NCI-H345 (cell line): ENCODE measurements around the gene FOXF1.
A peak's percentile ranks its signal among the peaks of the same experiment; 100 is the strongest.

ENCODE experiments used
- DNase-seq: peaks from one replicate; lab custom pipeline; 2025; lab: John Stamatoyannopoulos, UW

The FOXF1 gene

DNA sequence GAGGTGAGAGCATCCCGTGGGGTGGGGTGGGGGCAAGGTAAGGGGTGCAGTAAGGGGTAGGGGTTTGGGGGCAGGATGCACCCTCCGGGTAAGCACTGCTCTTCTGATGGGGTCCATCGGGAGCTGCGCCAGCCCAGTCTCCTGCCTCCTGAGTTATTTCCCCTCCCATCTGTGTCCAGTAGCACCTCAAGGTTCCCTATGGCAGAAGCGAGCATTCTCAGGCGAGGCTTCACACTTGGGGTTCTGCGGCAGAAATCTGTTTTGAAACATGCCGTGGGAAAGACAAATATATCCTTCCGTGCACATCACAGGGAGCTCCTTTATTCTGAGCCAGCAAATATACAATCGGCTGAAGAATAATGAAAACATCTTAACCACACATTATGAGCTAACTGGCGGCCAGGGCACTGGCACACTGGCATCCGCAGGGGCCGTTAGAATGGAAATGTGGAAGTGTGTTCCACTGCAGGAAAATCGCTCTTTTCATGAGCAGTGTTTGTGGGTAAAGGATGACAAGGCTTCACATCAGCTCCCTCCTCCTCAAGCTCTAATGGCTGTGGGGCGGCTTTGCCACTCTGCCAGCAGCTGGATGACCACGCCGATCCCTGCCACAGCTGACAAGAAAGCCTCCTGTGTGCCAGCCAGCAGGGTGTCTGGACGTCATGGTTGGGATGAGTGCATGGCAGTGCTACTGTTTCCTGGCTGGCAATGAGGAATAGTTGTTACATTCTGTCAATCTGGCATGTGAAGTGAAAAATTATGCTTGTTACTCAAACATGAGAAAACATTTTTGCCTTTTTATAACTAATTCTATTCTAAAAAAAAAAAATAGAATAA, 24.7 kb downstream of the FOXF1 start:
- no peak for DNase-seq

DNA sequence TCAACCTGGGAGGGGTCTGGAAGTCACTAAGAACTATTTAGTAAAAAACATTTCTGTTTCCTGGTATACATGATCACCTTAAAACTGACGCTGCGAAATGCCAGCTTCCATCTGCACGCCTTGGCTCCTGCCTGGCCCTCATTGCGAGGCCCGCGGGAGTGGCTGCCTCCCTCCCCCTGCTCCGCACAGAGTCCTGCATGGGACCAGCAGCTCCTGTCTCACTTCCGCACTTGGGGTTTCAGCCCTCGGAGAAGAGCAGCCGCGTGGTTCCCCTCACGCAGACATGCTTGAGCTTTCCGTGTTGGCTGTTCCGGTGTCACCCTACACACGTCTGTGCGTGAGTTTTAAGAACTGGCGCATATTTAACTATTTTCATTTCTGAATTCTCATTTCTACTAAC, 26.3 kb downstream of the FOXF1 start:
- DNase-seq, result no peak

DNA sequence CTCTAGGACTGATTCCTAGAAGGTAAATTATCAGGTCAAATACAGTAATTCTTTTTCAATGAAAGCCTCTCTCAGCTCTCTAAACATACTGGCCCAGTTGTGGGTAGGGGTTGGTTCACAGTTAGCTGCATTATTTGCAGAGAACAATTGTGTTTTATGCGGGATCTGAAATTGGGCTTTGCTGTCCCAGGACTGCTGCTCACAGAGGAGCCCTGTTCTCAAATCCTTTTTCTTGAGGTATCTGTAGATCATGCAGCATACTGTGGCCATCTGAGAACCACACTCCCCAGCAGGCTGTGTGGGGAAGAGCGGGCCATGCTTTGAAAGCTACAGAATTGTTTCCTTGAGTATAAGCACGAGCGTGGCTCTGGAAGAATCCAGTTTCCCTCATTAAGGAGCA, 27.2 kb downstream of the FOXF1 start:
- no peak for DNase-seq

DNA sequence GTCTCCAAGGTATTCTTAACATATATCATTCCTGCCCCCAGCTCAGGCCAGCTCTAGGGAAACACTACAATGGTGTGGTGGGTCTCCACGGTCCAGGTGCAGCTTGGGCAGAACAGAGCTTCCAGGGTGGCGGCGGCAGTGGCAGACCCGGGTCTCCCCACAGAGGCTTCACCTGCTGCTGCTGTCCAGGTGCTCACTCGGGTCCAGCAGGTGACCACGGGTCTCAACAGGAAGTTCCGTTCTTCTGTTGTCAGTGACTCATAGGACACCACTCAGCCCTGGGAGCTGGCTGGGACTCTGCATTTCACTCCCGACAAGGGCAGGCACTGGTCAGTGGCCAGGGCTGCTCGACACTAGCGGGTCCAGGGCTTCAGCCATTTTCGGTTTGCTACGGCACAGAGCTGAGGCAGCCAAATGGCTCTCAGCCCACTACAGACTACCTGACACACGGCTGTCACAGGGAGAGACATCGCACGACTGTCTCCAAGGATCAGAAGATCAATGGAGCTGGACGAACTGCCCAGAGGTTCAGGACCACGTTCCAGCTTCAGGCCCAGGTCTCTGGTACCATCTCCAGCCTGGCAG, 28.0 kb downstream of the FOXF1 start:
- no peak for DNase-seq

DNA sequence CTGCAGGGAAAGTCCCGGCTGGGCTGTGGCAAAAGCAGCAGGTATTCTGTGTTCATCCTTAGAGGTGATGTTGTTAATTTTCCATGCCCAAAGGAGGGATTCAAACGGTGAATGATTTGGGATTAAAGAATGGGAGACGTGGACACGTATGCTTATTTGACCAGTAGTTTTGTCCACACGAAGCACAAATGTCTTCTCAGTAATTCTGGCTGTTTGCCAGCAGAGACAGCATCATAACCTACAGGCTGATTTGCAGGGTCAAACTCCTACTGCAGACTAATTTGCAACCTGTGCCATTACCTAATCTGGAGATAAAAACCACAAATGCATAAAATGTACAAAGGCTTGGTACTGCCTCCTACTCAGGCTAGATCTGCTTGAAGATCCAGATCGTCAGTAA, 30.6 kb downstream of the FOXF1 start:
- no peak for DNase-seq

DNA sequence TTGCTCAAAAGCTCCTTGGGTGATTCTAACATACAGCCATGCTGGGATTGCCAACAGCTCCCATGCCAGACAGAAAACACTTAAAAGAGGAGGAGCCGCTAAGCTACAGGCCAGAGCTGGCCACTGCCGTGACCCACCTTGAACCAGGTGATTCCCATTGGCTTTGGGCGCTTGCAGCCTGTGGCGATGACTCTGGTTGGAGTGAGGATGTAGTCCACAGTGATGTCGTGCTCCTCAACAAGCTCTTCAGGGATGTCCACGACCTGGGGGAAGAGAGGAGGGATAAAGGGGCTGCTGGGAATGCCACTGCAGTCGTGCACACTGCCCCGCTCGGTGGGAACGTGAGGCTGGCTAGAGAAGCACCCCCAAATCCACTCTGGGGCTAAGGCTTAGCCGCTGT, 31.2 kb downstream of the FOXF1 start:
- no peak for DNase-seq

DNA sequence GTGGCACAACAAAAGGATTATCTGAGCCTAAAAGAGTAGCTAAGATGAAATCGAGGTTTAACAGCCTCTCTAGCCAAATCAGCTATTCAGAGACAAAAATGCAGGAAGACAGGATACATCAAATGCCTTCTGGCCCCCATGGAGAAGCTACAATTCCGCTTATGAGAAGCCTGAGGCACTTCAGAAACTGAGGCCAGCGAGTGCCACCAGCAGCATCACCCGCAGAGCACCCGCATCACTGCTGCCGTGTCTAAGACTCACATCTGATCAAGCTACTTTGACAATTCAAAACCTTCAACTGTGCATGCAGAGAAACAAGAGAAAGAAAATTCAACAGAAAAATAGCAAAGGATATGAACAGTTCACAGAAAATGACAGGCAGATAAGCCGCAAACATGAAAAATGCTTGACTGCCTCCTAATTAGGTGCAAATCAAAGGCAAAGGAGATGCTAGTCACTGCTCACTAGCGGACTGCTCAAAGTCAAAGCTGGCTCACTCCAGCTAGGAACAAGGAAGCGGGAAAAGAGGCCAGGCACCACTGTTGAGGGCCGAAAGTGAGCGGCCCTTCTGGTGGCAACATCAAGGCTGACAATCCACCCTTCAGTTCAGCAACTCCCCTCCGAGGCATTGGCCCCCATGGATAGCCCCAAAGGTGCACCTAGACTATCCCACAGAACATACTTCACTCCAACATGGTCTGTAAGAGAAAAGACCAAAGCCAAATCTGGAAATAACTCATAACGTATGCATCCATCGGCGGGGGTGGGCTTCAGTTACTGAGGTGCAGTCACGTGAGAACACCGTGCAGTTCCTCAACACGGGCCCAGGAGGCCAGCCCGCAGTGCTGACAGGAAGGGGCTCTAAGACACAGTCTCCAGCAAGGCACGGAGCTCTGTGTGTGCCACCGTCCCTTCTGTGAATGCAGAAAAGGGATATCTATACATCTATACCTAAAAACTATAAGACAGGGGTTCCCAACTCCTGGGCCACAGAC, 32.7 kb downstream of the FOXF1 start:
- no peak for DNase-seq

DNA sequence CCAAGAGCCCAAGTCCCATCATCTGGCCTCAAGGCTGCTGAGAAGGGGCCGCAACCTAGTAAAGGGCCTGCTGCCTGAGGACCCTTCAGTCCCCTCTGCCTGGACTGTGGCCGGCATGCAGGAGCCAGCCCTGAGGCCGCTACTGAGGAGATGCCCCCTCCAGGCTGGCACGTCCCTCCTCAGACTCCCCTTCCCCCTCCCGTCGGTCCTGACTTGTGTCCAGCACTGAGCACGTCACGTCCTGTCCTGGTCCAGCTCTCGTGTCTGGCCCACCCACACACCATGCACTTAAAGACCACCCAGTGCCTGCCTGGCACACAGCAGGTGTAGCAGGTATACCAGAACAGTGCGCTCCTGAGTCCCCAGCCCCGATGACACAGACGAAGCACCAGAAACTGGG, 35.2 kb downstream of the FOXF1 start:
- DNase-seq, result no peak

DNA sequence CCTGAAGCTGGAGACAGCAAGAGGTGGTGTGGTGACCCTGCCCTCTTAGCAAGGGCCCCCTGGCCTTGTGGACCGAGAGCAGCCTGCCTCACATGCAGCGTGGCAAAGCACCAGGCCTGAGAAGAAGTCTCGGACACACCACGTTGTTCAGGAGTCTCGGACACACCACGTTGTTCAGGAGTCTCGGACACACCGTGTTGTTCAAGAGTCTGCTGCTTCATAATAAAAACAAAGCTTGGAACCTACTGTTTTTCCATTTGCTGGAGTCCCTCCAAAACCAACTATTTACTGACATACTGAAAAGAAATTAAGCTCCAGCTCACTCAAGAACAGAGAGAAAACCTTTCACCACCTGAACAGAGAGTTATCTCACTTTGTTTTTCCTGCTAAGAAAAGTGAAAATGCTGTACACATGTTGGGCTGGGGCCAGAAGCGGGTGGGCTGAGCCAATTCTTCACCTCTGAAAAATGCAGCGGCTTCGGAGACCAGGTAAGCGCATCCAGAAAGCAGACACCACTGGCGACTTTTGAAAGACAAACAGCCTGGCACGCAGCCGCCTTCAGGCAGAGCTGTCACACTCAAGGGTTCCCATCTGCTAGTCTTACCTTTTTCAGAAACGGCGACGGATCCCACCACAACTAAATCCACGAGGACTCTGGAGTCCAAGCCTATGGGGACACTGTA, 35.8 kb downstream of the FOXF1 start:
- no peak for DNase-seq

DNA sequence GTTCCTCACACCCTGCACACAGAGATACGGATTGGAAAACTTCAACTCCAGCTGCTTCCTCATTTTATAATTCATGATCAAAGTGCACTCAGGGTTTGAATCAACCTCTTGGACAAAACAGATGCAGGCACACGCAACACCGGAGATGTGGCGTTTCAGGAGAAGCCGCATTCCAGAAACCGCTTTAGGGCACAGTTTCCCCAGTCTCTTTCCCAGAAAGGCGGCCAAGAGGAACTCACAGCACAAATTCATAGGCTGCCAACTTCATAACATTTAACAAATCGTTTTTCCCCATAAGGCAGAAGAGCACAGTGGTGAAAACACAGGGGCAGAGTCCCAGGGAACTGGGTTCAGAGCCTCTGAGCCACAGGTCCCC, 36.3 kb downstream of the FOXF1 start:
- no peak for DNase-seq

DNA sequence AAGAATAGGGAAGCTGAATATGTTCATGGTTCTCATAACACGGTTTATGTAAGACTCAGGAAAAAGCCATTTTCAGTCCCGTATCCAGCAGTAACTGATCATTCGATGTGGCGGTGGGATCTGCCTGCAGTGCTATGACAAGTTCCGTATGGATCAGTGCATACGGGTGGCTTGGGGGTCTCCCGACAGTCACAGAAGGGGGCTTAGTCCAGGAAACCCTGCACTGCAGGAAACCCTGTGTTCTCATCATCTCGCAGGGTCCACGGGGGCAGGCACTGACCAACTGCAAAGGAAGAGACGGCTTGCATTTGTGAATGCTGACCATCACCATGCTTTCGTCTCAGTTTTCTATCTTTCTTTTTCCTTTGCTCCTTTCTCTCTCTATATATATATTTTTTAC, 37.0 kb downstream of the FOXF1 start:
- DNase-seq, result no peak

DNA sequence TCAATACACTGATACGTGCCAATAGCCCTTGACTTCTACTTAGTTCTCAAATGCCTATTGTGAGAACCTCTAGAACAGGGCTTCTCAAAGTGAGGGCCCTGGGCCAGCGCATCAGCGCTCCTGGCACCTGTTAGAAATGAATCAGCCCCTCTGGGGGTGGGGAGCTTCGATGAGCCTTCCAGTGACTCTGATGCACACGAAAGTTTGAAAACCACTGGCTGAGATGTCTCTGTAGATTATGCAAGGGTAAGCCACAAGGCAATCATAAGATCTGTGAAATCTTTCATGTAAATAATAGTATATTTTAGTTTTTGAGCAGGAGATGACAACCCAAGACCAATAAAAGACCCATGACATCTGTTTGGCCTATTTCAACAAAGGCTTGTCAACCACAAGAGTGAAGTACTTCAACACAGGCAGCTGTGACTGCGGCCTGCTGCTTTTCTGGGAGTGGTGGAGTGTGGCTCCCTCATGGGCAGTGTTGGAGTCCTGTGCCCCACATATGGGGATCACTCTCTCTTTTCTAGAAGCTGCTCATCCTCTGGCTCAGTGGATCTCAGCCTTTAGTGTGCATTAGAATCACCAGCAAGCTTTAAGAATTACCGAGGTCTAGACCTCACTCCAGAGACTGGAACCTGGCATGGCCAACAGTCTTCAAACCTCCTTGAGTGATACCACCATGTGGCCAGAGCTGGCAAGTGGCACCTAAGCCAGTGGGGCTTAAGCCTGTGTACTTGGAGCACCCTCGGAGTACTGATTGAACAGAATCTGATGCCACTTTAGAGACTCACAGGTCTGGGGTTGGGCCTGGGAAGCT, 39.0 kb downstream of the FOXF1 start:
- DNase-seq, result no peak

DNA sequence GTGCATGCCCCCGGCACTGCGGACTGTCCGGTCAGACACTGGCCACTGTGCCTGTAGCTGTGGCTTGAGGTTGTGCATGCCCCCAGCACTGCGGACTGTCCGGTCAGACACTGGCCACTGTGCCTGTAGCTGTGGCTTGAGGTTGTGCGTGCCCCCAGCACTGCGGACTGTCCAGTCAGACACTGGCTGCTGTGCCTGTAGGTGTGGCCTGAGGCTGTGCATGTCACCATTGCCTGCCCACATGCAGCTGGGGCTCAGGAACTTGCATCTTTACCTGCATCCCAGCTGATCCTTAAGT, 39.5 kb downstream of the FOXF1 start:
- no peak for DNase-seq

DNA sequence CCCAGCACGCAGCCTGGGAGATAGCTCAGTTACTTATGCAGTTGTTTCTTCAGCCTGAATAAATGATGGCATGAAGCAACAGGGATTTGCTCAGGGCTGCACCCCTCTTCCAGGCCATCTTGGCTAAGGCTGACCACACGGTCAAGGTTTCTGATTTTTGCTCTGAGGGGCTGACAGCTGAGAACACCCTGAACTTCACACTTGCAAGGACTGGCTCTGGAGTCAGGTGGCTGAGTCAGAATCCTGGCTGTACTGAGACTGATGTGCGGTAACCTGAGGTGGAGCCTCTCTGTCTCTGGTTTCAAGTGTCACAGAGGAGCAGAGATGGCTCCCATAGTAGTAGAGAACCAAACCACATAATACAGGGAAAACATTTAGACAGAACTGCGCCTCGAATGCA, 40.0 kb downstream of the FOXF1 start:
- DNase-seq, result no peak

DNA sequence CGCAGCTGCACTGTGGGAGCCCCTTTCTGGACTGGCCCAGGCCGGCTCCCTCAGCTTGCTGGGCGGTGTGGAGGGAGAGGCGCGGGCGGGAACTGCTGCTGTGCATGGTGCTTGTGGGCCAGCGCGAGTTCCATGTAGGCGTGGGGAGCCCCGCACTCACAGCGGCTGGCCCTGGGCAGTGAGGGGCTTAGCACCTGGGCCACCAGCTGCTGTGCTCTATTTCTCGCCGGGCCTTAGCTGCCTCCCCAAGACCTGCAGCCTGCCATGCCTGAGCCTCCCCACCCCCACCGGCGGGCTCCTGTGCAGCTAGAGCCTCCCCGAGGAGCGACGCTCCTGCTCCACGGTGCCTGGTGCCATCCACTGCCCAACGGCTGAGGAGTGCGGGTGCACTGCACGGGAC, 43.0 kb downstream of the FOXF1 start:
- DNase-seq, result no peak

DNA sequence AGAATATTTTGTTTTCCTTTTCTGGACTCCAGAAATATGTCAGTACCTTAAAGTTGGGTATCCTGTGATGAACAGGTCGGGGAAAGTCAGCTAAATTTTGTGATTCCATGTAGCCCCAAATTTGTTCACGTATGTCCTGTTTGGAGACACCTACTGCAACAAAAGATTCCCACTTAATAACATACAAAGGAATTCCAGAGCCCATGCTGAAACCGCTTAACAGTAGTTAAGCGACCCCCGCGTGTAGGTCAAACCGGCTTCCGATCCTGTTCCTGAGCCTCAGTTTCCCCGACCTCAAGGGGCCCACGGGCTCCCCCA, 44.2 kb downstream of the FOXF1 start:
- DNase-seq, result no peak

DNA sequence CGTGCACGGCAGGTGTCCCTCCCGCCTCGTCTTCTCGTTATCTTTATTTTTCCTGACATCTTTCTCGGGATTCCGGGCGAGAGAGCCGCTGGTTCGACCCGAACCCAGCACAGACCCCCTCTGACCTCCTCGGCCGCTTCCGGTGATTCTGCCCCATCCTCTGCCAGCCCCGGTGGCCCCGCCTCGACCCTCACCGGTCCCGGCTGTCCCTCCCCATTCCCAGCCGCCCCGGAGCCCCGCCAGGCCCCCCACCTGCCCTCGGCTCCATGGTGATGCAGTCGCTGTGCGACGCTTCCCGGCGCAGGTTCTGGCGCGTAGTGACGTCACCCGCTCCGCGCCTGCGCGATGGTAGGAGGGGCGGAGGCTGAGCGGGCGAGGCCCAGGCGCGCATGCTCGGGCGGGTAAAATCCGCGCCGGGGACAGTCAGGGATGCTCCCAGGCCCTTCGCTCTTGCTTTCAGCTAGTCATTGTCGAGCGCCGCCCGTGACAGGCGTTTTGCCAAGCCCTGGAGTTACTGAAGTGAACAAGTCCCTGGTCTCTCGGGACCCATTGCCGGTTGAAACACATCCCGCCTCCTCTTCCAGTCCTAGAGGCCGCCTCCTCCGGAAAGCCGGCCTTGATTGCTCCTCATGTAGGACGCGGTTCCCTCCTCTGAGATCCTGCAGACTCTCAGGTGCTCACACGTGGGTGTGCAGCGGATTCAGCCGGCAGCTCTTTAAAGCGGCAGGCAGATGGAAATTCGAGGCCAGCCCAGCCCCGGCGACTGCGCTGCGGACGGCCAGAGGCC, 44.8 kb downstream of the FOXF1 start, which contains the start of gene MTHFSD:
TSS of gene MTHFSD (minus strand) at position 319 of the 787 bp plus-strand sequence. CDS start at position 268, 51 bp downstream.
- DNase-seq, result peak; percentile 87

DNA sequence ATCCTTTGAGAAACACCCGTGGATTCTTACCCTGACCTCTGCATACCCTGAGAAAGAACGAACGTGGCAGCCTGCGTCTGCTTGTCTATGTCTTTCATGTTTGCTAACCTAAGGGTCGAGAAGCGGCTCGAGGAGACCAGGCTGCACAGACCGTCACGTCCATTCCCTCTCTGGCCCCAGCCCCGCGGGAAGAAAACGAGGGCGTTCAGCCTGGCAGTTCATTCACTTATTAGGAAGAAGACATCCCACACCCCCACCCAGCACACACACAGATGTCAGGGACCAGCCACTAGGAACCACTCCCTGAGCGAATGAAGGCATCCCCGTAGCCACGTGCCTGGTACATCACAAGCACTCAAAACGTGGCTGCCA, 45.4 kb downstream of the FOXF1 start:
- DNase-seq, result no peak

DNA sequence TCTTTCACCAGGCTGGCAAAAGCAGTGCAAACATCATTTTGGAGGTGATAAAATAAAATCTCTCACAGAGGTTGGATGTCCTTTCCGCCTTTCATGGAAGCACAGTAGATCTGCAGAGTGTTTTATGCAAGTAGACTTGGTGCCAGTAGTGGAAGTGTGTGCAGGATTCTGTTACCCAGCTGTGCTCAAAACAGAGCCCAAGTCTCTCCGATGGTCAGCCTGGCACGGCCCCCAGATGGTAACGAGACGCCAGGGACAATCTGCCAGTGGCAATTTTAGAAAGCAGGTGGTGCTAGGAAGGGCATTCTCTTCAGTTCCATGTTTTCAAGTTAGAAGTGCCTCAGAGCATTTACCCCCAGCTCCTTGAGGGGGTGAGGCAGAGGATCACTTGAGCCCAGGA, 46.2 kb downstream of the FOXF1 start:
- DNase-seq, result no peak

DNA sequence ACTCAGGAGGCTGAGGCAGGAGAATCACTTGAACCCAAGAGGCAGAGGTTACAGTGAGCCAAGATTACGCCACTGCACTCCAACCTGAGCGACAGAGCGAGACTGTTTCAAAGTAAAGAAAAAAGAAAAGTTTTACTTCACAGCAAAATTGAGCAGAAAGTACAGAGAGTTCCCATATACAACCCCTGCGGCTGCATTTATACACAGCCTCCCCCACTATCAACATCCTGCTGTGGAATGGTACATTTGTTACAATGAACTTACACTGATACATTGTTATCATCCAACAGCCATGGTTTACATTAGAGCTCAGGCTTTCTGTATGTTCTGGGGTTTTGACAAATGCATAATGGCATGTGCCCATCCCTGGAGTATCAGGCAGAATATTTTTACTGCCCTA, 47.3 kb downstream of the FOXF1 start:
- DNase-seq, result no peak
